GM12878 (cell line): ENCODE measurements around the gene CLIP2. TPM values are rescaled to one million over a fixed set of nuclear protein-coding genes. Genes with fewer than 3 reads are reported as not detected.

Experiments
- ATAC-seq: fragments of 200-7000 bp; cut with Tn5 transposase; 3 replicates; pipeline ENCODE4 v1.9.1; 2020; ENCODE audit warnings: mild to moderate bottlenecking, moderate library complexity
- BruUV-seq: library from RNA; stranded (reverse); fragments of 400-500 nt; replicated peaks from 2 replicates; lab custom pipeline; 2021; lab: Mats Ljungman, UMichigan
- CTCF ChIA-PET: fragments of 300-600 bp; sonication (Branson Sonifier 250); formaldehyde crosslinking; extraction: SDS; loops from one replicate; lab custom pipeline; 2021; ENCODE audit warnings: inconsistent platforms; lab: Yijun Ruan, JAX
- POLR2A ChIA-PET: fragments of 350-600 bp; formaldehyde crosslinking; extraction: SDS; loops from one replicate; lab custom pipeline; 2021; ENCODE audit warnings: inconsistent platforms; lab: Charles Lee
- RAD21 ChIA-PET: fragments of 300-600 bp; sonication (Branson Sonifier 250); formaldehyde crosslinking; loops from one replicate; lab custom pipeline; 2023; ENCODE audit warnings: antibody characterized with exemption; ENCODE audit not compliant: unreplicated experiment; lab: Charles Lee
- SMC1A ChIA-PET: fragments of 300-600 bp; sonication (Branson Sonifier 250); formaldehyde crosslinking; loops from one replicate; lab custom pipeline; 2023; ENCODE audit not compliant: unreplicated experiment, uncharacterized antibody; lab: Charles Lee
- DNase-seq: peaks from one replicate; pipeline ENCODE4 v3.0.0-alpha.2; 2011; ENCODE audit warnings: low read depth, low spot score
- FAIRE-seq: peaks from 3 replicates; lab custom pipeline; 2011; peaks lifted over from hg19 to GRCh38; lab: Jason Lieb, UNC
- H2AFZ ChIP-seq: 2 replicates; pipeline ENCODE4 v1.6.0; 2011; ENCODE audit warnings: low read depth, low read length, control low read depth; ENCODE audit not compliant: control insufficient read depth
- H3K27ac ChIP-seq: 2 replicates; pipeline ENCODE4 v1.5.1; 2011; ENCODE audit warnings: control low read depth; ENCODE audit not compliant: control insufficient read depth, insufficient read depth
- H3K27me3 ChIP-seq, 2 experiments: replicated peaks in 1 of 2; 2 replicates each; pipeline versions ENCODE4 v1.6.0 to v1.6.1; 2011; ENCODE audit warnings: low read length in 1 of 2; ENCODE audit not compliant: control insufficient read depth in 2 of 2, insufficient read depth in 2 of 2
- H3K36me3 ChIP-seq, 2 experiments: 2 replicates each; pipeline ENCODE4 v1.5.1; 2011; ENCODE audit warnings: low read length in 1 of 2; ENCODE audit not compliant: control insufficient read depth in 2 of 2, insufficient read depth in 2 of 2
- H3K4me1 ChIP-seq: 2 replicates; pipeline ENCODE4 v1.6.1; 2011; ENCODE audit warnings: mild to moderate bottlenecking, low read length, moderate library complexity, mixed read lengths; ENCODE audit not compliant: control insufficient read depth, insufficient read depth
- H3K4me2 ChIP-seq: 2 replicates; pipeline ENCODE4 v1.6.0; 2011; ENCODE audit warnings: control low read depth; ENCODE audit not compliant: control insufficient read depth, insufficient read depth
- H3K4me3 ChIP-seq: fragments of 200-600 bp; sonication (generic); 2 replicates; pipeline ENCODE4 v1.5.1; 2016
- H3K79me2 ChIP-seq: 2 replicates; pipeline ENCODE4 v1.6.0; 2011; ENCODE audit warnings: low read length; ENCODE audit not compliant: control insufficient read depth, insufficient read depth
- H3K9ac ChIP-seq: 2 replicates; pipeline ENCODE4 v1.8.0; 2011; ENCODE audit warnings: low read length, control low read depth, mixed read lengths; ENCODE audit not compliant: control insufficient read depth, insufficient read depth
- H3K9me3 ChIP-seq: replicated peaks from 3 replicates; pipeline ENCODE4 v1.5.1; 2011; ENCODE audit warnings: mild to moderate bottlenecking, low read length; ENCODE audit not compliant: control insufficient read depth, insufficient read depth
- H4K20me1 ChIP-seq: 2 replicates; pipeline ENCODE4 v1.6.0; 2011; ENCODE audit not compliant: control insufficient read depth, insufficient read depth
- ASH2L ChIP-seq: fragments of 300-600, 200-600 bp; sonication (generic); IDR thresholded peaks from 2 replicates; pipeline ENCODE4 v1.6.1; 2017; ENCODE audit warnings: low read depth, mild to moderate bottlenecking, borderline replicate concordance
- CBFB ChIP-seq: IDR thresholded peaks from 2 replicates; pipeline ENCODE4 v1.6.1; 2016; ENCODE audit warnings: antibody characterized with exemption, low read depth
- CEBPB ChIP-seq, 2 experiments: fragments of 150-350 bp in 1 of 2; IDR thresholded peaks; 2 replicates each; pipeline ENCODE4 v1.6.1; 2012 to 2014; ENCODE audit warnings: low read depth in 2 of 2, low read length in 2 of 2, borderline replicate concordance in 1 of 2, inconsistent platforms in 1 of 2
- FOS ChIP-seq: IDR thresholded peaks from 3 replicates; pipeline ENCODE4 v1.6.1; 2011; ENCODE audit warnings: borderline replicate concordance; ENCODE audit not compliant: insufficient read length; ENCODE audit errors: extremely low read depth
- FOXM1 ChIP-seq: IDR thresholded peaks from 2 replicates; pipeline ENCODE4 v1.6.1; 2012; ENCODE audit warnings: low read depth, mild to moderate bottlenecking, inconsistent platforms, low read length, moderate library complexity
- MEF2A ChIP-seq: IDR thresholded peaks from 2 replicates; pipeline ENCODE4 v1.6.1; 2011; ENCODE audit warnings: low read depth, mild to moderate bottlenecking, low read length, moderate library complexity; ENCODE audit not compliant: insufficient read depth
- NFYB ChIP-seq: IDR thresholded peaks from 2 replicates; pipeline ENCODE4 v1.6.1; 2011; ENCODE audit warnings: low read depth, mild to moderate bottlenecking, low read length, improper control_type of control experiment, moderate library complexity; ENCODE audit not compliant: insufficient read depth
- NR2C2 ChIP-seq: IDR thresholded peaks from 2 replicates; pipeline ENCODE4 v1.6.1; 2011; ENCODE audit warnings: borderline replicate concordance, low read depth; ENCODE audit not compliant: control insufficient read depth, insufficient read length
- PAX8 ChIP-seq: fragments of 450-650 bp; IDR thresholded peaks from 2 replicates; pipeline ENCODE4 v1.6.1; 2017; ENCODE audit warnings: mild to moderate bottlenecking, moderate library complexity
- POLR2A ChIP-seq: IDR thresholded peaks from 2 replicates; pipeline ENCODE4 v1.6.1; 2011; ENCODE audit warnings: low read depth, mild to moderate bottlenecking, low read length
- POLR2AphosphoS2 ChIP-seq: IDR thresholded peaks from 2 replicates; pipeline ENCODE4 v1.6.1; 2011; ENCODE audit warnings: low read depth, mild to moderate bottlenecking, low read length, improper control_type of control experiment, moderate library complexity
- SIX5 ChIP-seq: IDR thresholded peaks from 2 replicates; pipeline ENCODE4 v1.6.1; 2011; ENCODE audit warnings: mild to moderate bottlenecking, low read depth, low read length, moderate library complexity; ENCODE audit not compliant: severe bottlenecking
- TBL1XR1 ChIP-seq: IDR thresholded peaks from 2 replicates; pipeline ENCODE4 v1.6.1; 2012; ENCODE audit warnings: low read depth, low read length, improper control_type of control experiment
- YY1 ChIP-seq: IDR thresholded peaks from 2 replicates; pipeline ENCODE4 v1.6.1; 2011; ENCODE audit warnings: low read depth, mild to moderate bottlenecking, low read length
- ZSCAN29 ChIP-seq: fragments of 450-650 bp; IDR thresholded peaks from 2 replicates; pipeline ENCODE4 v1.6.1; 2017; ENCODE audit warnings: mild to moderate bottlenecking, moderate library complexity
- WGBS: methylation state at CpG from one replicate; pipeline ENCODE4 v1.1.6; 2016; ENCODE audit warnings: low lambda C conversion rate; ENCODE audit not compliant: insufficient replicate concordance, insufficient coverage; ENCODE audit errors: missing lambda C conversion rate; 5-methylcytosine and 5-hydroxymethylcytosine counted together
- in situ Hi-C: fragments of 300-500 bp; cut with MboI; formaldehyde crosslinking; loops from 9 replicates; pipeline ENCODE4 v1.14.3; 2018; ENCODE audit warnings: mixed read lengths
- intact Hi-C: fragments of 100-400 bp; cut with micrococcal nuclease; formaldehyde crosslinking; loops from one replicate; pipeline ENCODE4 v1.14.2; 2022; ENCODE audit not compliant: unreplicated experiment
- polyA plus RNA-seq, 11 experiments: library from polyadenylated mRNA; depleted of rRNA in 4 of 11; unstranded in 6 of 11; stranded (reverse) in 5 of 11; fragments of >200 nt; fragmentation: Nextera tagmentation in 4 of 11; fragmentation: Illumina TruSeq in 1 of 11; extraction: Ambion mirVana in 4 of 11; extraction: Trizol in 1 of 11; gene quantifications; 1 replicate in 1 of 11; 2 replicates in 10 of 11; pipeline versions ENCODE4 v1.2.1 to v1.2.3, GENCODE V29; 2011 to 2016; ENCODE audit warnings: inconsistent platforms in 2 of 11, missing spikeins in 2 of 11, low read depth in 1 of 11
- total RNA-seq, 4 experiments: library from RNA; depleted of rRNA in 3 of 4; stranded (reverse); fragments of >200 nt in 3 of 4; fragmentation: Illumina TruSeq in 1 of 4; extraction: Trizol in 1 of 4; gene quantifications; 2 replicates each; pipeline versions ENCODE4 v1.2.1 to v1.2.3, GENCODE V29; 2013 to 2021
- TF ChIP-seq, protein P1 (sequence below): IDR thresholded peaks from 2 replicates; pipeline ENCODE4 v1.6.1; 2011; ENCODE audit warnings: low read depth, low read length, improper control_type of control experiment, borderline replicate concordance
- TF ChIP-seq, protein P2 (sequence below): fragments of 450-650 bp; IDR thresholded peaks from 2 replicates; pipeline ENCODE4 v1.6.1; 2018; ENCODE audit warnings: borderline replicate concordance, mild to moderate bottlenecking; ENCODE audit not compliant: partially characterized antibody
- TF ChIP-seq, protein P3 (sequence below): fragments of 450-650 bp; IDR thresholded peaks from 2 replicates; pipeline ENCODE4 v1.6.1; 2014; ENCODE audit warnings: mild to moderate bottlenecking
- TF ChIP-seq, protein P4 (sequence below): IDR thresholded peaks from 2 replicates; pipeline ENCODE4 v1.6.1; 2011; ENCODE audit warnings: borderline replicate concordance, low read depth, mild to moderate bottlenecking, moderate library complexity, mixed read lengths, low read length; ENCODE audit not compliant: insufficient read depth; ENCODE audit errors: extremely low read length

The CLIP2 gene
- total and polyA plus RNA-seq, 10 of the 15 experiments (the other 5 are each of a cell fraction or from before 2014, with no cell fraction given) = 0.26 to 56.3 (median 21.0) TPM

DNA sequence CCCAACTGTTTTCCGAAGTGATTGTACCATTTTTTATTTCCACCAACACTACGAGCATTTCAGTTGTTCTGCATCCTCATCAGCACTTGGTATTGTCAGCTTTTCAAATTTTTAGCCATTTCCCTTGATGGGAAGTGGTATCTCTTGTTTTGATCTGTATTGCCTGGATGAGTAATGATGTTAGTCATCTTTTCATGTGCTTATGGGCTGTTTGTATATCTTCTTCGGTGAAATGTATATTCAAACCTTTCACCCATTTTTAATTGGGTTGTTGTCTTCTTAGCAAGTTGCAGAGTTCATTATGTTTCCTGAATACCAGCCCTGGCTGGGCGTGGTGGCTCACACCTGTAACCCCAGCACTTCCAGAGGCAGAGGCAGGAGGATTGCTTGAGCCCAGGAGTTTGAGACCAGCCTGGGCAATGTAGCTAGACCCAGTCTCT, 22.1 kb downstream of the CLIP2 start:
- H3K27ac ChIP-seq = no peak overlapping the region
- TF ChIP-seq PAX8 (no peak), ZSCAN29 (no peak), NR2C2 (no peak), SIX5 (no peak), POLR2AphosphoS2 (no peak), POLR2A (no peak), NFYB (no peak), FOXM1 (no peak), TBL1XR1 (no peak), YY1 (no peak), MEF2A (no peak), CEBPB (IDR thresholded peaks at IDR 0.05; ENCODE audit: borderline replicate concordance in 1 of 2, low read depth in 2 of 2, low read length in 2 of 2) (no peak), CBFB (no peak), FOS (no peak), ASH2L (no peak)
- TF ChIP-seq, protein P1, sequence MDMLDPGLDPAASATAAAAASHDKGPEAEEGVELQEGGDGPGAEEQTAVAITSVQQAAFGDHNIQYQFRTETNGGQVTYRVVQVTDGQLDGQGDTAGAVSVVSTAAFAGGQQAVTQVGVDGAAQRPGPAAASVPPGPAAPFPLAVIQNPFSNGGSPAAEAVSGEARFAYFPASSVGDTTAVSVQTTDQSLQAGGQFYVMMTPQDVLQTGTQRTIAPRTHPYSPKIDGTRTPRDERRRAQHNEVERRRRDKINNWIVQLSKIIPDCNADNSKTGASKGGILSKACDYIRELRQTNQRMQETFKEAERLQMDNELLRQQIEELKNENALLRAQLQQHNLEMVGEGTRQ = no peak
- TF ChIP-seq, protein P2, sequence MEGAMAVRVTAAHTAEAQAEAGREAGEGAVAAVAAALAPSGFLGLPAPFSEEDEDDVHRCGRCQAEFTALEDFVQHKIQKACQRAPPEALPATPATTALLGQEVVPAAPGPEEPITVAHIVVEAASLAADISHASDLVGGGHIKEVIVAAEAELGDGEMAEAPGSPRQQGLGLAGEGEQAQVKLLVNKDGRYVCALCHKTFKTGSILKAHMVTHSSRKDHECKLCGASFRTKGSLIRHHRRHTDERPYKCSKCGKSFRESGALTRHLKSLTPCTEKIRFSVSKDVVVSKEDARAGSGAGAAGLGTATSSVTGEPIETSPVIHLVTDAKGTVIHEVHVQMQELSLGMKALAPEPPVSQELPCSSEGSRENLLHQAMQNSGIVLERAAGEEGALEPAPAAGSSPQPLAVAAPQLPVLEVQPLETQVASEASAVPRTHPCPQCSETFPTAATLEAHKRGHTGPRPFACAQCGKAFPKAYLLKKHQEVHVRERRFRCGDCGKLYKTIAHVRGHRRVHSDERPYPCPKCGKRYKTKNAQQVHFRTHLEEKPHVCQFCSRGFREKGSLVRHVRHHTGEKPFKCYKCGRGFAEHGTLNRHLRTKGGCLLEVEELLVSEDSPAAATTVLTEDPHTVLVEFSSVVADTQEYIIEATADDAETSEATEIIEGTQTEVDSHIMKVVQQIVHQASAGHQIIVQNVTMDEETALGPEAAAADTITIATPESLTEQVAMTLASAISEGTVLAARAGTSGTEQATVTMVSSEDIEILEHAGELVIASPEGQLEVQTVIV = no peak
- TF ChIP-seq, protein P3, sequence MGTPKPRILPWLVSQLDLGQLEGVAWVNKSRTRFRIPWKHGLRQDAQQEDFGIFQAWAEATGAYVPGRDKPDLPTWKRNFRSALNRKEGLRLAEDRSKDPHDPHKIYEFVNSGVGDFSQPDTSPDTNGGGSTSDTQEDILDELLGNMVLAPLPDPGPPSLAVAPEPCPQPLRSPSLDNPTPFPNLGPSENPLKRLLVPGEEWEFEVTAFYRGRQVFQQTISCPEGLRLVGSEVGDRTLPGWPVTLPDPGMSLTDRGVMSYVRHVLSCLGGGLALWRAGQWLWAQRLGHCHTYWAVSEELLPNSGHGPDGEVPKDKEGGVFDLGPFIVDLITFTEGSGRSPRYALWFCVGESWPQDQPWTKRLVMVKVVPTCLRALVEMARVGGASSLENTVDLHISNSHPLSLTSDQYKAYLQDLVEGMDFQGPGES = no peak
- TF ChIP-seq, protein P4, sequence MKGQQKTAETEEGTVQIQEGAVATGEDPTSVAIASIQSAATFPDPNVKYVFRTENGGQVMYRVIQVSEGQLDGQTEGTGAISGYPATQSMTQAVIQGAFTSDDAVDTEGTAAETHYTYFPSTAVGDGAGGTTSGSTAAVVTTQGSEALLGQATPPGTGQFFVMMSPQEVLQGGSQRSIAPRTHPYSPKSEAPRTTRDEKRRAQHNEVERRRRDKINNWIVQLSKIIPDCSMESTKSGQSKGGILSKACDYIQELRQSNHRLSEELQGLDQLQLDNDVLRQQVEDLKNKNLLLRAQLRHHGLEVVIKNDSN = no peak
- no peak for ATAC-seq
- BruUV-seq = no TSS peak
- H3K79me2 ChIP-seq = peaks cover 34% of the 10 kb centered on the region
- intact Hi-C loops (no loop called here), in situ Hi-C loops (no loop called here)
- no peaks in the 10 kb centered on the region; the same call in 1 of the 3 replicates for H3K9me3 ChIP-seq
- SMC1A ChIA-PET = no interaction called here
- peaks cover 0 to 9% of the 10 kb centered on the region in 2 experiments; a peak in 2 of 4 replicates for H3K36me3 ChIP-seq
- POLR2A ChIA-PET = interaction anchor here (0.5 kb wide), 2 partner anchors 12 to 718 kb away, joined by 3 to 4 read pairs; no protein-coding TSS in a partner anchor
- WGBS = 19% methylated on average over 4 of the region's 4 CpGs
- H3K4me3 ChIP-seq = no peak overlapping the region
- RAD21 ChIA-PET = interaction anchor here (0.7 to 1.0 kb wide), 2 partner anchors 18 to 97 kb away, joined by 3 read pairs; no protein-coding TSS in a partner anchor
- H2AFZ ChIP-seq = no peak overlapping the region
- no peak overlapping the region for H3K4me2 ChIP-seq
- no peak for FAIRE-seq
- no peak for DNase-seq
- peaks cover 31% of the 10 kb centered on the region for H3K4me1 ChIP-seq
- H3K27me3 ChIP-seq = no peaks in the 10 kb centered on the region
- H4K20me1 ChIP-seq = no peaks in the 10 kb centered on the region
- CTCF ChIA-PET = interaction anchor here (0.7 to 1.2 kb wide), 2 partner anchors 19 to 89 kb away, joined by 4 to 5 read pairs; no protein-coding TSS in a partner anchor
- no peak overlapping the region for H3K9ac ChIP-seq
